ENCODE results near the gene ZNF598.
"Not testable (repeated sequence)": the region's sequence is repeated elsewhere in the genome, so short reads cannot be mapped to it uniquely, and the experiment has no call there.

ZNF598 gene

DNA sequence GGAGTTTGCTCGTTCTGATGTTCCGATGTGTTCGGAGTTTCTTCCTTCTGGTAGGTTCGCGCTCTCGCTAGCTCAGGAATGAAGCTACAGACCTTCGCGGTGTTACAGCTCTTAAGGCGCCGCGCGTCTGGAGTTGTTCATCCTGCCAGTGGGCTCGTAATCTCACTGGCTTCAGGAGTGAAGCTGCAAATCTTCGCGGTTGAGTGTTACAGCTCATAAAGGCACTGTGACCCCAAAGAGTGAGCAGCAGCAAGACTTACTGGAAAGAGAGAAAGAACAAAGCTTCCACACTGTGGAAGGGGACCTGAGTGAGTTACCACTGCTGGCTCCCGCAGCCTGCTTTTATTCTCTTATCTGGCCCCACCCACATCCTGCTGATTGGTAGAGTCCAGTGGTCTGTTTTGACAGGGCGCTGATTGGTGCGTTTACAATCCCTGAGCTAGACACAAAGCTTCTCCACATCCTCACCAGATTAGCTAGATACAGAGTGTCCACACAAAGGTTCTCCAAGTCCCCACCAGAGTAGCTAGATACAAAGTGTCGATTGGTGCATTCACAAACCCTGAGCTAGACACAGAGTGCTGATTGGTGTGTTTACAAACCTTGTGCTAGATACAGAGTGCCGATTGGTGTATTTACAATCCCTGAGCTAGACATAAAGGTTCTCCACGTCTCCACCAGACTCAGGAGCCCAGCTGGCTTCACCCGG is 52.0 kb downstream of the ZNF598 start:
- not testable (repeated sequence) for DNase-seq

DNA sequence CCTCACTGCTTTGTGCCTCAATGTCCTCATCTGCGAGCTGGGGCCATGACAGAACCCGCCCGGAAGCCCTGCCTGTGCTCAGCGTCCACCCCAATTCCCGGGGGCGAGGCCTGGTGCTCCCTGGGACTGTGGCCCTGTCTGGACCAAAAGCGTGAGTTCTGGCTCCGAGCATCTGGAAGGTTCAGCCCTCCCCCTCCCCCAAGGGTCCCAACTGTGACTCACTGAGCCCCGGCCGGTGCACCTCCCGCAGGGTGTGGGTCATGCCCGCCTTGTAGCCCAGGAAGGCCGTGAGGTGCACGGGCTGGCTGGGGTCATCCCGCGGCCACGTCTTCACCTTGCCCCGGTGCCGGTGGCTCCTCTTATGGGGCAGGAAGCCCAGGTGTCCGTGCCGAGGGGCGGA is 55.9 kb downstream of the ZNF598 start:
- DNase-seq: no peak

DNA sequence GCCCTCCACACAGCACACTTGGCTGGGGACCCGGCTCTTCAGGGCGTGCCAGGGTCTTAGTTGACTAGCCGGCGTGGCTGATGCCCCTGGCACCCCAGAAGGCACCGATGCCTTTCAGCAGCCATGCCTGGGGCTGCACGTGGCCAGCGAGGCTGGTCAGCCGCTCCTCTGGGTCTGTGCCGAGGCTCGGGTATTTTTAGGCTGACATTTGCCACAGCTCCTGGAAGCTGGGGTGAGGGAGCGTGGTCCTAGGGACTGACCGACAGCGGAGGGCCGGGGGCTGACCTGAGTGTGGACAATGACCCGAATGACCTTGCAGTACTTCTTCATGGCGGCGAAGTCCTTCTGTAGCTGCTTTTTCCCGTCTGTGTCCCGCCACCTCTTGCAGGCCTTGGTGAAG is 59.1 kb downstream of the ZNF598 start:
- DNase-seq: no peak

DNA sequence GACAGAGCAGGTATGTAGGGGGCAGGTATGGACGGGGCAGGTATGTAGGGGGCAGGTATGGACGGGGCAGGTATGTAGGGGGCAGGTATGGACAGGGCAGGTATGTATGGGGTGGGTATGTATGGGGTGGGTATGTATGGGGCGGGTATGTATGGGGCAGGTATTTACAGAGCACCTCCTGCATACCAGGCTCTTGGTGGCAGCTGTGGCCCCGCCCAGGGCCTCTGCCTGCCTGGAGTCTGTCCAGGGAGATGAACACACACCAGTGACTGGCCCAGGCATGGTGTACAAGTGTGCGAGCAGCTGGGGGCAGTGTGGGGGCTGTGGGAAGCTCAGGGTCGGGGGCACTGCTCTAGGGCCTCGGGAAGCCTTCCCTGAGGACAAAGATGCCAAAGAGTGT is 59.6 kb downstream of the ZNF598 start:
- DNase-seq: no peak

DNA sequence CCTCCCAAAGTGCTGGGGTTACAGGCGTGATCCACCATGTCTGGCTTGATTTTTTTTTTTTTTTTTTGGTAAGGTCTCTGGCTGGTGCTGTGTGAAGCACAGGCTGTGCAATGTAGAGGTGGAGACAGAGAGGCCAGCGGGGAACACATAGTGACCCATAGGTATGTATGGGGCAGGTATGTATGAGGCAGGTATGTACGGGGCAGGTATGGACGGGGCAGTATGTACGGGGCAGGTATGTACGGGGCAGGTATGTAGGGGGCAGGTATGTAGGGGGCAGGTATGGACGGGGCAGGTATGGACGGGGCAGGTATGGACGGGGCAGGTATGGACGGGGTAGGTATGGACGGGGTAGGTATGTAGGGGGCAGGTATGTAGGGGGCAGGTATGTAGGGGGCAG is 60.1 kb downstream of the ZNF598 start:
- DNase-seq: no peak
